Uterus (tissue), 2 donors: ENCODE data around the gene S100A4.

Experiments used
- POLR2A ChIP-seq, 2 donors: fragments of 450-650 bp; IDR thresholded peaks; one replicate each; pipeline ENCODE4 v1.6.1; 2016; ENCODE audit warnings: antibody characterized with exemption in 2 of 2, mild to moderate bottlenecking in 1 of 2, moderate library complexity in 1 of 2
- TF ChIP-seq, protein P1 (sequence below), 4 experiments: fragments of 200-600 bp in 2 of 4; fragments of 450-650 bp in 2 of 4; sonication (generic) in 2 of 4; IDR thresholded peaks; one replicate each; pipeline ENCODE4 v1.5.1; 2016 to 2019; ENCODE audit warnings: antibody characterized with exemption in 4 of 4, mild to moderate bottlenecking in 2 of 4, moderate library complexity in 1 of 4

GRCh38 chr1:153507926-153508583, 37.6 kb downstream of the S100A4 start:
- no peak for TF ChIP-seq POLR2A (IDR thresholded peaks at IDR 0.05)
- TF ChIP-seq, protein P1, sequence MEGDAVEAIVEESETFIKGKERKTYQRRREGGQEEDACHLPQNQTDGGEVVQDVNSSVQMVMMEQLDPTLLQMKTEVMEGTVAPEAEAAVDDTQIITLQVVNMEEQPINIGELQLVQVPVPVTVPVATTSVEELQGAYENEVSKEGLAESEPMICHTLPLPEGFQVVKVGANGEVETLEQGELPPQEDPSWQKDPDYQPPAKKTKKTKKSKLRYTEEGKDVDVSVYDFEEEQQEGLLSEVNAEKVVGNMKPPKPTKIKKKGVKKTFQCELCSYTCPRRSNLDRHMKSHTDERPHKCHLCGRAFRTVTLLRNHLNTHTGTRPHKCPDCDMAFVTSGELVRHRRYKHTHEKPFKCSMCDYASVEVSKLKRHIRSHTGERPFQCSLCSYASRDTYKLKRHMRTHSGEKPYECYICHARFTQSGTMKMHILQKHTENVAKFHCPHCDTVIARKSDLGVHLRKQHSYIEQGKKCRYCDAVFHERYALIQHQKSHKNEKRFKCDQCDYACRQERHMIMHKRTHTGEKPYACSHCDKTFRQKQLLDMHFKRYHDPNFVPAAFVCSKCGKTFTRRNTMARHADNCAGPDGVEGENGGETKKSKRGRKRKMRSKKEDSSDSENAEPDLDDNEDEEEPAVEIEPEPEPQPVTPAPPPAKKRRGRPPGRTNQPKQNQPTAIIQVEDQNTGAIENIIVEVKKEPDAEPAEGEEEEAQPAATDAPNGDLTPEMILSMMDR (IDR thresholded peaks at IDR 0.05): no peak
